Ishikawa (cell line): ENCODE data around the gene XIRP2.

ENCODE experiments used
- TEAD4 ChIP-seq: IDR thresholded peaks from 2 replicates; pipeline ENCODE4 v1.6.1; 2012
- YY1 ChIP-seq: IDR thresholded peaks from 2 replicates; pipeline ENCODE4 v1.6.1; 2012; ENCODE audit warnings: low read depth

DNA sequence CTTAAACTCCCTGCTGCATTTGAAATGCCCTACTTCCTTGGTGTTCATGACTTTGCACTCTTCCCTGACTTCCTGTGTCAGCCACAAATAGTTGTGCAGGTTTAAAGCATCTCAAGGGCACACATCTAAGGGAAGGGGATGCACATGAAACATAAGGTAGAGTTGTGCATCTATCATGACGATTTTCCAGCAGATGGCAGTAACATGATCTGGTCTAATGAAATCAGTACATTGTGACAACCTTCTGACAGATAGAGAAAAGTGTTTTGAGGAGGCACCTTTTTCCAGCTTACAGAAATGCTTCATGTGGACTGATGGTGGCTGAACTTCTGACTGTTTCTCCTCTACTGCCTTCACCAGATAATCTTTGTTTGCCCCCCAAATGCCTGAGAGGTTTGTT, 238.9 kb downstream of the XIRP2 start:
- TF ChIP-seq TEAD4 (no peak), YY1 (no peak)
